Measurements from ENCODE around the gene MXD3.

The MXD3 gene

DNA sequence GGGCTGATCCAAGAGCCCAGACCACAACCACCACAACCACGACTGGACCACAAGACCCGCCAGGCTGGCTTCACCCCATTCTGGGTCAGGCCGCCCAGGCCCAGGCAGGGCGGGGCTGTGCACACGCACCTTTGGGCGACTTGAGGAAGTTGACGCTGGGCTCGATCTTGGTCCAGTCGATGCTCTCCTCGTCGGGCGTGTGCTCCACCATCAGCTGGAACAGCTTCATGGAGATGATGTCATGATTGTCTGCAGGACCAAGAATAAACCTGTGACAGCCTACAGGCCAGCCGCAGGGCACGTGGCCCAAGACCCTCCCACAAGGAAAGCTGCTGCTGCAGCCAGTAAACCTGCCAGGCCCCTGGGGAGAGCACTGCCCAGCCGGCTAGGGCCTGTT lies 22.5 kb upstream of the MXD3 start:
- H3K9me3 ChIP-seq = no peaks in the 10 kb centered on the region
- peaks cover 68% of the 10 kb centered on the region for H3K36me3 ChIP-seq
- no peak overlapping the region for H3K4me3 ChIP-seq (ENCODE audit: low read depth, low read length)
- DNase-seq = peak; percentile 93
- H3K27me3 ChIP-seq = no peaks in the 10 kb centered on the region
- TF ChIP-seq, protein P1, sequence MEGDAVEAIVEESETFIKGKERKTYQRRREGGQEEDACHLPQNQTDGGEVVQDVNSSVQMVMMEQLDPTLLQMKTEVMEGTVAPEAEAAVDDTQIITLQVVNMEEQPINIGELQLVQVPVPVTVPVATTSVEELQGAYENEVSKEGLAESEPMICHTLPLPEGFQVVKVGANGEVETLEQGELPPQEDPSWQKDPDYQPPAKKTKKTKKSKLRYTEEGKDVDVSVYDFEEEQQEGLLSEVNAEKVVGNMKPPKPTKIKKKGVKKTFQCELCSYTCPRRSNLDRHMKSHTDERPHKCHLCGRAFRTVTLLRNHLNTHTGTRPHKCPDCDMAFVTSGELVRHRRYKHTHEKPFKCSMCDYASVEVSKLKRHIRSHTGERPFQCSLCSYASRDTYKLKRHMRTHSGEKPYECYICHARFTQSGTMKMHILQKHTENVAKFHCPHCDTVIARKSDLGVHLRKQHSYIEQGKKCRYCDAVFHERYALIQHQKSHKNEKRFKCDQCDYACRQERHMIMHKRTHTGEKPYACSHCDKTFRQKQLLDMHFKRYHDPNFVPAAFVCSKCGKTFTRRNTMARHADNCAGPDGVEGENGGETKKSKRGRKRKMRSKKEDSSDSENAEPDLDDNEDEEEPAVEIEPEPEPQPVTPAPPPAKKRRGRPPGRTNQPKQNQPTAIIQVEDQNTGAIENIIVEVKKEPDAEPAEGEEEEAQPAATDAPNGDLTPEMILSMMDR (IDR thresholded peaks at IDR 0.05; ENCODE audit: low read depth, low read length) = no peak
- H3K4me1 ChIP-seq = peaks cover 18% of the 10 kb centered on the region

DNA sequence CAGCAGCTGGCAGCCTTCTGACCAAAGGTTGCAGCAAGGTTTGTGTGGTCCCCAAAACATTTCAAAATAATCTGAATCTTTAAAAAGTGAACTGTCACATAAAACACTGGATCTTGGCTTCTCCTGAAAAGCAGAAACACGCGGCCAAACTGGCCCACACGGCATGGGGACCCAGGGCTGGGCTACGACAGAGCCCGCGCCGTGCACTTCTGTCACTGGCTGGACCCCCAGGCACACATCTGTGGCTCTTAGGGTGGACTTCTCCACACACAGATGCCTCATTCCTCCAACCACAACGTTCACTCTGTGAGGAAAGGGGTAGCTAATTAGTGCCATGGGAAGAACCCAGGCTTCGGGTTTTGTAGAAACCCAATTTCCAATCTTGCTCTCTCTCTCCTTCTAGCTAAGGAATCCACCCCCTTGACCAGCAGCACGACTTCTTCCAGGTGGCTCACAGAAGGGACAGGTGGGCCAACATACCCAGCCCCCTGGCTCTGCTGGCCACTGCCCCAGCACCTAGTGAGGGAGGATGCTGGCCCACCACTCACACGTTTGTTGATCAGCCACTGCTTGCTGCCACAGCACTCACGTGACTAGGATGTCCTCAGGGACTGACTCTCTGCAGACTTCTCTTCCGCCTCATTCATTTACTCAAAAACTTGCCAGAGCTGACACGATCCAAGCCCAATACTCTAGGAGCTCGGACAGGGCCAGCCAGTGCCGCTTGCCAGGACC lies 21.9 kb upstream of the MXD3 start:
- DNase-seq = no peak
- TF ChIP-seq, protein P1 (IDR thresholded peaks at IDR 0.05; ENCODE audit: low read depth, low read length) = no peak
- Histone ChIP-seq H3K9me3 (no peaks in the 10 kb centered on the region), H3K27me3 (no peaks in the 10 kb centered on the region), H3K4me3 (ENCODE audit: low read depth, low read length) (no peak overlapping the region), H3K4me1 (peaks cover 18% of the 10 kb centered on the region), H3K36me3 (peaks cover 66% of the 10 kb centered on the region)

DNA sequence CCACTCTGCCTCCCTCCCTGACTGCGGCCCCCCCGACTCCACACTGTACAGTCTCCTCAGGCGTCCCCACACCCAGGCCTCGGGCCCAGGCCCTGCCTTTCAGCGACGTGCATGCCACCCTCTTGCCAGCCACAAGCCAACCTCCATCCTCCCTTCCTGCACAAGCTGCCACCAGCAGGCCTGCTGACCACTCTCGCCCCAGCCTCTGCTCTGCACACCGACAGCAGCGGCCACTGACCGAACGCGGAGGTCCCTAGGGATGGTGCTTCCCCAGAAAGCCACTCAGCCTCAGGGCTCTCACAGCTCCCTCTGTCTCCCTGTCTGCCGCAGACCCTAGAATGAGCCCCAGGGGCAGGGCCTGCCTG lies 21.2 kb upstream of the MXD3 start:
- H3K4me1 ChIP-seq = peaks cover 18% of the 10 kb centered on the region
- H3K4me3 ChIP-seq (ENCODE audit: low read depth, low read length) = no peak overlapping the region
- no peaks in the 10 kb centered on the region for H3K9me3 ChIP-seq
- TF ChIP-seq, protein P1 (IDR thresholded peaks at IDR 0.05; ENCODE audit: low read depth, low read length) = no peak
- no peaks in the 10 kb centered on the region for H3K27me3 ChIP-seq
- peak; percentile 22 for DNase-seq
- peaks cover 59% of the 10 kb centered on the region for H3K36me3 ChIP-seq

DNA sequence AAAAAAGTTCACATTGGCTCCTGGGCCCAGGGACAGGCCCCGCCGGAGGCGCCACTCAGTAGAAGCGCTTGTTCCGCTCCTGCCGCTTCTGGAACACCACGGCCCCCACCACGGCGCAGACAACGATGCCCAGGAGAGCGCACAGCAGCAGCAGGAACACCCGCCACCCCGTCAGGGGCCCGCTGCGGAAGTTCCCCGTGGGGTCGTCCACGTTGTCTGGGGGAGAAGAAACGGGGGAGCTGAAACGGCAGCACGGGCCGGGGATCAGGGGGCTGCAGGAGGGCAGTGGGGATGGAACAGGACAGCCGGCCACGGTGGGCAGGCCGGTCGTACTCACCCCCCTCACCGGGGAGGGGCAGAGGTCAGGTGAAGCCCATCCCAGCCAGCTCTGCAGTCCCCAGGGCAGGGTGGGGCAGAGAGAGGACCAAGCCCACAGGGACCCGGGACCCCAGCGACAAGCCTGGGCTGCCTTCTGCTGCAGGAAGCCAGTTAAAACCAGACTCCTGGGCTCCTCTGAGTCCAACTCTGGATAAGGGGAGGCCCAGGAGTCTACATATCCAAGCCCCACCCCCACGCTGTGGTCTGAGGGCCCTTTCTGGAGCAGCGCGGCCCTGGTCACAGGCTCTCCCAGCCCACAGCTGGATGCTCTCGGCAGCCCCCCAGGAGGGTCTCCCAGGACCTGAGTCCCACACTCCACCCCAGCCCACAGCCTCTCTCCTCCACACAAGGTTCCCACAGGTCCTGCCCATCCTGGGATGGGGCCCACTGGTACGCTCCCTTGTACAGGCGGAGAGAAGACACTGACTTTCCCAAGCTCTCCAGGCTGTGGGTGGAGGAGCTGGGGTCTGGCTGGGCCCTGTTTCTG lies 20.6 kb upstream of the MXD3 start:
- peaks cover 53% of the 10 kb centered on the region for H3K36me3 ChIP-seq
- TF ChIP-seq, protein P1 (IDR thresholded peaks at IDR 0.05; ENCODE audit: low read depth, low read length) = no peak
- H3K27me3 ChIP-seq = no peaks in the 10 kb centered on the region

DNA sequence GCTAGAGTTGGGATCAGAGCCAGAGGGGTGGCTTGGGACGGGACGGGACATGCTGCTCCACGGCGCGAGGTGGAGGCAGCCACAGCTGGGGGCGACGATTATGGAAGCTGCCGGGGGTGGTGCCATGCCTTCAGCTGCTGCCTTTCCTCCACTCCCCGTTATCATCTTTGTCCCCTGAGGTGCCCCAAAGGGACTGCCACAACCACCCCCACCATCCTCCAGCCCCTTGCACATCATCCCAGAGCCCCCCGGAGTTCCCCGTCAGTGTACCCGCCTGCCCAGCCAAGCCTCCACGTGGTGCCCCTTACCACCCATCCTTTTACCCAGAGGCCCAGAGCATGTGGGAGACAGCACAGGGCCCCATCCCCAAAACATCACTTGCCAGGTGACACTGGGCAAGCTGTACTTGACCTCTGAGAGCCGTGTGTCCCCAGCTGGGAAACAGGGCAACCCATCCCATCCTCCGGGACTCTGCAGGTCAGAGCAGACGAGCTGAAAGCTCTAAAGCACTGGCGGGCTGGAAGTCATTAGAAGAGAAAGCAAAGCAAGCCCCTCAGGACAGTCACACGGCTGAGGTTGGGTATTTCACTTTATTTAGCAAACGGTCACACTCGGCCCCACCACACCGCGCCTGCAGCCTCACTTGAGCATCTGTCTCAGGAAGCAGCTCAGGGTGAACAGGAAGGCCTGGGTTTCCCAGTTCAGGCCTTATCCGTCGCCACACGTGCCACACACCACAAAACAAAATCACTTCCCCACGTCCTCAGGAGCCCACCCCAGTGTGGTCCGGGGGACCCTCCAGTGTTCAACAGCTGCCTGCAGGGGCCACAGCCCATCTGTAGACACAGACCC lies 19.5 kb upstream of the MXD3 start:
- no peak for DNase-seq
- Histone ChIP-seq H3K36me3 (peaks cover 46% of the 10 kb centered on the region), H3K9me3 (no peaks in the 10 kb centered on the region), H3K4me3 (ENCODE audit: low read depth, low read length) (no peak overlapping the region), H3K4me1 (peaks cover 18% of the 10 kb centered on the region), H3K27me3 (no peaks in the 10 kb centered on the region)
- TF ChIP-seq, protein P1 (IDR thresholded peaks at IDR 0.05; ENCODE audit: low read depth, low read length) = no peak

More for the DNA sequence above, 20.6 kb upstream of the MXD3 start:
- Histone ChIP-seq H3K4me1 (peaks cover 18% of the 10 kb centered on the region), H3K9me3 (no peaks in the 10 kb centered on the region), H3K4me3 (ENCODE audit: low read depth, low read length) (no peak overlapping the region)
- DNase-seq = no peak

Measured in BE2C (cell line).